Uterus (tissue), 4 donors: Measurements from ENCODE around the gene PHOSPHO1. TPM values are rescaled to one million over a fixed set of nuclear protein-coding genes. Genes with fewer than 3 reads are reported as not detected.

Experiments used
- DNase-seq, 2 donors: peaks; one replicate each; pipeline ENCODE4 v3.0.0-alpha.2; 2019 to 2020
- H3K27ac ChIP-seq, 2 donors: fragments of 200-600 bp; sonication (generic); 1 replicate in 1 of 2; 2 replicates in 1 of 2; pipeline ENCODE4 v1.5.1; 2016 to 2018
- H3K27me3 ChIP-seq, 2 donors: fragments of 200-600 bp; sonication (generic); one replicate each; pipeline ENCODE4 v1.5.1; 2018 to 2019; ENCODE audit warnings: control low read depth in 1 of 2
- H3K36me3 ChIP-seq, 2 donors: fragments of 200-600 bp; sonication (generic); one replicate each; pipeline ENCODE4 v1.5.1; 2019; ENCODE audit warnings: control low read depth in 1 of 2
- H3K4me1 ChIP-seq, 2 donors: fragments of 200-600 bp; sonication (generic); one replicate each; pipeline ENCODE4 v1.5.1; 2018 to 2019; ENCODE audit warnings: control low read depth in 1 of 2
- H3K4me3 ChIP-seq, 2 donors: fragments of 200-600 bp; sonication (generic); 1 replicate in 1 of 2; 2 replicates in 1 of 2; pipeline ENCODE4 v1.5.1; 2018 to 2019; ENCODE audit warnings: mild to moderate bottlenecking in 1 of 2
- H3K9me3 ChIP-seq, 2 donors: fragments of 200-600 bp; sonication (generic); one replicate each; pipeline ENCODE4 v1.5.1; 2019; ENCODE audit warnings: control low read depth in 1 of 2
- CTCF ChIP-seq, 4 experiments: fragments of 200-600 bp in 2 of 4; fragments of 450-650 bp in 2 of 4; sonication (generic) in 2 of 4; IDR thresholded peaks; one replicate each; pipeline ENCODE4 v1.5.1; 2016 to 2019; ENCODE audit warnings: antibody characterized with exemption in 4 of 4, mild to moderate bottlenecking in 2 of 4, moderate library complexity in 1 of 4
- POLR2A ChIP-seq, 2 donors: fragments of 450-650 bp; IDR thresholded peaks; one replicate each; pipeline ENCODE4 v1.6.1; 2016; ENCODE audit warnings: antibody characterized with exemption in 2 of 2, mild to moderate bottlenecking in 1 of 2, moderate library complexity in 1 of 2
- intact Hi-C: fragments of 100-400 bp; cut with DNase I; formaldehyde crosslinking; loops from one replicate; pipeline ENCODE4 v1.15.1; 2023; ENCODE audit warnings: low total_unique reads
- total RNA-seq, 4 donors: library from RNA; depleted of rRNA in 3 of 4; stranded (reverse); fragments of >200 nt in 3 of 4; gene quantifications; one replicate each; pipeline versions ENCODE4 v1.1.0 to v1.2.4, GENCODE V29; 2014 to 2023
- donor health status: DM: yes; HTN: yes; CAD: no.

Gene PHOSPHO1
- total RNA-seq, 4 donors from 2014 or later = 0.40 to 2.4 TPM; not detected in 2

GRCh38 chr17:49260011-49260816 is 29.6 kb upstream of the PHOSPHO1 start:
- H3K27ac ChIP-seq = peak overlapping the region; percentile 42 to 76
- TF ChIP-seq CTCF (IDR thresholded peaks at IDR 0.05) (no peak), POLR2A (IDR thresholded peaks at IDR 0.05) (peak in 1 of 2 donors; percentile 9)
- H3K4me3 ChIP-seq = peak overlapping the region; percentile 27 to 30
- H3K27me3 ChIP-seq = no peaks in the 10 kb centered on the region
- H3K36me3 ChIP-seq = no peaks in the 10 kb centered on the region
- H3K9me3 ChIP-seq = no peaks in the 10 kb centered on the region
- peak; percentile 31 to 45 for DNase-seq
- intact Hi-C loops = no loop called here
- H3K4me1 ChIP-seq = no peaks in the 10 kb centered on the region

GRCh38 chr17:49259663-49260010 is 29.1 kb upstream of the PHOSPHO1 start:
- Histone ChIP-seq H3K4me1 (no peaks in the 10 kb centered on the region), H3K27ac (peak overlapping the region; percentile 42 to 76), H3K27me3 (no peaks in the 10 kb centered on the region), H3K9me3 (no peaks in the 10 kb centered on the region), H3K4me3 (peak overlapping the region; percentile 27 to 30), H3K36me3 (no peaks in the 10 kb centered on the region)
- DNase-seq = no peak
- TF ChIP-seq CTCF (IDR thresholded peaks at IDR 0.05) = no peak
- TF ChIP-seq POLR2A (IDR thresholded peaks at IDR 0.05) = no peak
- intact Hi-C loops = no loop called here

GRCh38 chr17:49258394-49258793 is 27.8 kb upstream of the PHOSPHO1 start:
- Histone ChIP-seq H3K4me3 (no peak overlapping the region), H3K36me3 (no peaks in the 10 kb centered on the region), H3K4me1 (no peaks in the 10 kb centered on the region), H3K27ac (no peak overlapping the region), H3K9me3 (no peaks in the 10 kb centered on the region), H3K27me3 (no peaks in the 10 kb centered on the region)
- intact Hi-C loops = no loop called here
- TF ChIP-seq CTCF (IDR thresholded peaks at IDR 0.05) (no peak), POLR2A (IDR thresholded peaks at IDR 0.05) (no peak)
- DNase-seq = no peak

GRCh38 chr17:49255125-49255524 is 24.5 kb upstream of the PHOSPHO1 start:
- Histone ChIP-seq H3K9me3 (no peaks in the 10 kb centered on the region), H3K27me3 (no peaks in the 10 kb centered on the region), H3K27ac (no peak overlapping the region), H3K36me3 (no peaks in the 10 kb centered on the region), H3K4me1 (no peaks in the 10 kb centered on the region), H3K4me3 (no peak overlapping the region)
- no peak for DNase-seq
- TF ChIP-seq CTCF (IDR thresholded peaks at IDR 0.05) = no peak
- TF ChIP-seq POLR2A (IDR thresholded peaks at IDR 0.05) = no peak
- intact Hi-C loops = no loop called here

GRCh38 chr17:49254066-49254465 is 23.5 kb upstream of the PHOSPHO1 start:
- Histone ChIP-seq H3K36me3 (no peaks in the 10 kb centered on the region), H3K4me3 (no peak overlapping the region), H3K27ac (no peak overlapping the region), H3K27me3 (no peaks in the 10 kb centered on the region), H3K9me3 (no peaks in the 10 kb centered on the region), H3K4me1 (no peaks in the 10 kb centered on the region)
- no peak for DNase-seq
- intact Hi-C loops = no loop called here
- TF ChIP-seq CTCF (IDR thresholded peaks at IDR 0.05) (no peak), POLR2A (IDR thresholded peaks at IDR 0.05) (no peak)
